Jurkat, Clone E6-1 (cell line): ENCODE results near the gene JTB. TPM values are rescaled to one million over a fixed set of nuclear protein-coding genes. Genes with fewer than 3 reads are reported as not detected.
"Not testable (repeated sequence)": the region's sequence is repeated elsewhere in the genome, so short reads cannot be mapped to it uniquely, and the experiment has no call there.

Experiments
- DNase-seq: peaks from one replicate; pipeline ENCODE4 v3.0.0-alpha.2; 2011; ENCODE audit warnings: low read depth, low spot score
- H3K4me3 ChIP-seq: 2 replicates; pipeline ENCODE4 v1.5.1; 2011; ENCODE audit warnings: mild to moderate bottlenecking, low read length, control low read depth, moderate library complexity
- polyA plus RNA-seq: library from polyadenylated mRNA; unstranded; fragments of >200 nt; gene quantifications from one replicate; pipeline ENCODE4 v1.2.1, GENCODE V29; 2012; ENCODE audit warnings: missing spikeins; ENCODE audit not compliant: insufficient read length, insufficient read depth

JTB gene
- polyA plus RNA-seq = 201 TPM

- peak; percentile 81 for DNase-seq
- H3K4me3 ChIP-seq = peak within 1 kb of the TSS; percentile 93
Observed at GRCh38 chr1:153977250-153978240, at the start of gene JTB. JTB (minus strand) TSS chr1:153977674; CDS start chr1:153977252, 422 bp downstream.

GRCh38 chr1:154019940-154020339 is 42.5 kb upstream of the JTB start:
- no peak for DNase-seq
- no peak overlapping the region for H3K4me3 ChIP-seq

GRCh38 chr1:154019269-154019668 is 41.8 kb upstream of the JTB start:
- H3K4me3 ChIP-seq = no peak overlapping the region
- no peak for DNase-seq

DNA sequence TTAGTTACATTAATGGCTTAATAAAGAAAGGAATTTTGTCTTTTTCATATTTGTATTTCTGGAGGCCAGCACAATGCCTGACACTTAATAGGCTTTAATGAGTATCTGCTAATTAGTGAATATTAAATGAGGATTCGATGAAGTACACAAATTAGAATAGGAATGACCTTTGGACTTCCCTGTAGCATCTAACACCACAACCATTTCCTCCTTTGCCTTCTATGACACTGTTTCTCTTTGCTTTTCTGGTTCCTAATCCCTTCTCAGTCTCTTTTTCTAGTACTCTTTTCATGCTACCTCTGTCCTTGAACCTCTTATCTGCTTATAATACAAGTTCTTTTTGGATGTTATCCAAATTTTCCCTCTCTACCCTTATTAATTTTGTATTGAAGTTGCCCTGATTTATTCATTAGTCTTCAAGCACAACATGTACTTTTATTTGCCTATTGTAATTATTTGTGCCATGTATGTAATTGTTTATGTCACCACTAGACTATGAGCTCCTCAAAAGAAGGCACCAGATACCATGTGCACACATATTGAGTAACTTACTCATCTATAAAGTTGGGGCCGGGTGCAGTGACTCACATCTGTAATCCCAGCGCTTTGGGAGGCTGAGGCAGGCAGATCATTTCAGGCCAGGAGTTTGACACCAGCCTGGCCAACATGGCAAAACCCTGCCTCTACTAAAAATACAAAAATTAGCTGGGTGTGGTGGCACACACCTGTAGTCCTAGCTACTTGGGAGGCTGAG is 36.9 kb upstream of the JTB start:
- no peak overlapping the region for H3K4me3 ChIP-seq
- DNase-seq = no peak

- H3K4me3 ChIP-seq = not testable (repeated sequence)
Observed at GRCh38 chr1:154012543-154012942, 35.1 kb upstream of the JTB start.

DNA sequence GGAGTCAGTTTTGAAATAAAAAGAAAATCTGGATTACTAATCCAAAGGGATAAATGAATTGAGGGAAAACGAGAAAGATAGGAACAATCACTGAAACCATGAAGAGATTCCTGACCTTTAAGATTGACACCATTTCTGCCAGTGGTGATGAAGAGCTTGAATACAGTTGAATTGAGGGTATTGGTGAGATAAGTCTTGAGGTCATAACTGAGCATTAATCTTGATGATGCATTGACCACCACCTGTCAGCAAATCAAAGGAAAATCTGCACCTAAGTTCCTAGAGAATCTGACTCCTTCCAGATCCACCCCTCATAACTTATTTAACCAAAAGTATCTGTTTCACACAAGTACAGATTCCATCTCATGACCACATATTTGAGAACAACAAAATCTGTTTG is 34.7 kb upstream of the JTB start:
- H3K4me3 ChIP-seq = no peak overlapping the region
- no peak for DNase-seq

More at GRCh38 chr1:154012543-154012942, 35.1 kb upstream of the JTB start:
- not testable (repeated sequence) for DNase-seq

- DNase-seq = no peak
- H3K4me3 ChIP-seq = no peak overlapping the region
Observed at GRCh38 chr1:154006136-154006535, 28.7 kb upstream of the JTB start.

DNA sequence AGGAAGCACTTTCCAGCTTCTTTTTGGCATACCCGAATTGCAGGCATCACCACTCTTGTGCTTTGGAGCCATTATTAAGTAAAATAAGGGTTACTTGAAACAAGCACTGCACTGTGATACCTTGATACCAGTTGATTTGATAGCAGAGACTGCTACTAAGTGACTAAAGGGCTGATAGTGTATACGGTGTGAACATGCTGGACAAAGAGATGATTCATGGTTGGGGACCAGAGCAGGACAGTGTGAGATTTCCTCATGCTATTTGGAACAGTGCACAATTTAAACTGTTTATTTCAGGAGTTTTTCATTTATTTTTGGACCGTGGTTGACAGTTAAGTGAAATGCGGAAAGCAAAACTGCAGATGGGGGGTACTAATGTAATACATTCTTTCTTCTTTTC is 22.9 kb upstream of the JTB start:
- no peak overlapping the region for H3K4me3 ChIP-seq
- DNase-seq = no peak

- not testable (repeated sequence) for H3K4me3 ChIP-seq, DNase-seq
Observed at GRCh38 chr1:153996882-153997281, 19.4 kb upstream of the JTB start.

GRCh38 chr1:153995640-153996039 is 18.2 kb upstream of the JTB start:
- H3K4me3 ChIP-seq = no peak overlapping the region

GRCh38 chr1:153995202-153995601 is 17.7 kb upstream of the JTB start:
- no peak overlapping the region for H3K4me3 ChIP-seq
- no peak for DNase-seq

More at GRCh38 chr1:153995640-153996039, 18.2 kb upstream of the JTB start:
- no peak for DNase-seq

- no peak for DNase-seq
- H3K4me3 ChIP-seq = peak overlapping the region; percentile 96
Observed at GRCh38 chr1:153991806-153992205, 14.3 kb upstream of the JTB start.

- no peak for DNase-seq
- H3K4me3 ChIP-seq = peak overlapping the region; percentile 96
Observed at GRCh38 chr1:153991151-153991630, 13.7 kb upstream of the JTB start.

- H3K4me3 ChIP-seq = peak within 1 kb of the TSS; percentile 96
- peak; percentile 99 for DNase-seq
Observed at GRCh38 chr1:153990468-153991150, 13.1 kb upstream of the JTB start, which contains the start of gene RPS27. RPS27 (plus strand) TSS chr1:153990762; CDS start chr1:153990797, 35 bp downstream.

GRCh38 chr1:153987621-153988020 is 10.1 kb upstream of the JTB start:
- no peak overlapping the region for H3K4me3 ChIP-seq
- DNase-seq = no peak

- peak within 1 kb of the TSS; percentile 20 for H3K4me3 ChIP-seq
- no peak for DNase-seq
Observed at GRCh38 chr1:153985941-153986761, 8.7 kb upstream of the JTB start, which contains the start of gene RAB13. RAB13 (minus strand) TSS chr1:153986339; CDS start chr1:153986236, 103 bp downstream.

- H3K4me3 ChIP-seq = no peak overlapping the region
- no peak for DNase-seq
Observed at GRCh38 chr1:153985341-153985912, 8.0 kb upstream of the JTB start.
